Activated naive CD8-positive, alpha-beta T cell treated with anti-CD3 and anti-CD28 coated beads, Interleukin-2, amount 10 ng/mL, durations not matched to agents 7 days and 5 days (primary cell): ENCODE data around the gene MAP4. TPM values are rescaled to one million over a fixed set of nuclear protein-coding genes. Genes with fewer than 3 reads are reported as not detected.

Experiments used
- ATAC-seq: fragments of 150-1000 bp; cut with Tn5 transposase; one replicate; pipeline ENCODE4 v1.10.0; 2021; ENCODE audit warnings: low read depth, moderate library complexity
- POLR2A ChIA-PET: fragments of 350-600 bp; sonication (Branson Sonifier 250); formaldehyde crosslinking; loops from one replicate; lab custom pipeline; 2021; ENCODE audit warnings: antibody characterized with exemption; lab: Charles Lee
- DNase-seq: peaks from one replicate; pipeline ENCODE4 v3.0.0; 2021
- H3K27ac Mint-ChIP-seq: one replicate; pipeline ENCODE4 v1.8.0; 2022; ENCODE audit warnings: mild to moderate bottlenecking, mixed read lengths
- H3K27me3 Mint-ChIP-seq: one replicate; pipeline ENCODE4 v1.8.0; 2022; ENCODE audit warnings: mild to moderate bottlenecking, moderate library complexity, mixed read lengths
- H3K36me3 Mint-ChIP-seq: one replicate; pipeline ENCODE4 v1.8.0; 2021; ENCODE audit warnings: mild to moderate bottlenecking, mixed read lengths
- H3K4me1 Mint-ChIP-seq: one replicate; pipeline ENCODE4 v1.8.0; 2021; ENCODE audit warnings: mixed read lengths
- H3K4me3 Mint-ChIP-seq: one replicate; pipeline ENCODE4 v1.8.0; 2022; ENCODE audit warnings: mild to moderate bottlenecking, moderate library complexity, mixed read lengths
- H3K9me3 Mint-ChIP-seq: one replicate; pipeline ENCODE4 v1.8.0; 2021; ENCODE audit warnings: mixed read lengths
- total RNA-seq, 2 experiments: library from RNA; stranded (reverse); gene quantifications; one replicate each; pipeline ENCODE4 v1.2.3, GENCODE V29; 2021

The MAP4 gene
- total RNA-seq, 2 experiments from 2014 or later: 118 to 119 TPM

DNA sequence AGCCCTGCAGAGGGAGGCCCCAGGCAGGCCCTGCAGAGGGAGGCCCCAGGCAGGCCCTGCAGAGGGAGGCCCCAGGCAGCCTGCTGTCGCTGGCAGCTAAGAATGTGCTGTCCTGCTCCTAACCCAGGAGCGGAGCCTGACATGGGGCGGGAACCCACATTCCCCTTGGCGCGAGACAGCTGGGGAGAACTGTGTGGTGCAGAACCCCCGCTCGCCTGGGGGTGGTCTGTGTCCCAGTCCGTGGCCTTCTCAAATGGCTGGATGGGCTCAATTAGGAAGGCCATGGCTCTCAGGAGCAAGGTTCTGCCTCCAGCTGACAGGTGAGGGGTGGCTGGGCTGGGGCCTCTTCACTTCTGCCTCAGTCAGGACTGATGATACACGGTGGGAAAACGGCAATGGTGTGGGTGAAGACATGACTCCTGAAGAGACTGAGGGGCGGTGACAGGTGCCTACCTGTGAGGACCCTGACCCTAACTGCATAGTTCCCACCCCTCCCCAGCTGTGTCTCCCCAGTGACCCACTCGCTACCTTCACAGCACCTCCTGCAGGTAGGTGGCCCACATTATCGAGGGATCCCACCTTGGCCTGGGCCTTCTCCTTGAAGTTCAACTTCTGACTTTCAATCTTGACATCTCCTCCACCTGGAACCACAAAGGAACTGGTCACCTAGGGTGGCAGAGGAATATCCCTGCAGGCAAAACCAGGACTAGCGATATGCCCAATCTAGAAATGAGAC, 161.3 kb downstream of the MAP4 start:
- ATAC-seq: no peak

DNA sequence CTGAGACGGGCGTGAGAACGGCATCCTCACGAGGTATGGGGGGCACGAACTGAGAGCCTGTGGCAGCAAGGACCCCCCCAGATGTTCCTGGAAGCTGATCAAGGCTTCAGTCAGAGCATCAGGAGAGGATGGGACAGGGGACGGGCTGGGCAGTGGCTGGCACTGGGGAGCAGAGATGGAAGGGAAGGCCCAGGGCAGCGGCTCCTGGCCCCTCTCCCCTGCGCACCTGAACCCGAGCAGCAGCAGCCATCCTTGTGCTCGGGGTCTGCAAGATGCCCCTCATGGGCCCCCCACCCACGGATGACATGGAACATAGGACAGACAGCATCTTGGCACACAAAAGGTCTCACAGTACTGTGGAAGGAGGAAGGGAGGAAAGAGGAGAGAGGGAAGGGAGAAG, 161.9 kb downstream of the MAP4 start:
- no peak overlapping the region for H3K27ac Mint-ChIP-seq
- no peaks in the 10 kb centered on the region for H3K4me1 Mint-ChIP-seq
- no peaks in the 10 kb centered on the region for H3K27me3 Mint-ChIP-seq
- DNase-seq (no peak), ATAC-seq (no peak)
- POLR2A ChIA-PET: no interaction called here
- H3K9me3 Mint-ChIP-seq: no peaks in the 10 kb centered on the region
- H3K36me3 Mint-ChIP-seq: peaks cover 13% of the 10 kb centered on the region
- H3K4me3 Mint-ChIP-seq: no peak overlapping the region

More for the DNA sequence above, 161.3 kb downstream of the MAP4 start:
- Mint-ChIP-seq H3K36me3 (peaks cover 16% of the 10 kb centered on the region), H3K4me1 (no peaks in the 10 kb centered on the region), H3K27ac (no peak overlapping the region), H3K9me3 (no peaks in the 10 kb centered on the region), H3K4me3 (no peak overlapping the region), H3K27me3 (no peaks in the 10 kb centered on the region)
- no peak for DNase-seq
- POLR2A ChIA-PET: no interaction called here

DNA sequence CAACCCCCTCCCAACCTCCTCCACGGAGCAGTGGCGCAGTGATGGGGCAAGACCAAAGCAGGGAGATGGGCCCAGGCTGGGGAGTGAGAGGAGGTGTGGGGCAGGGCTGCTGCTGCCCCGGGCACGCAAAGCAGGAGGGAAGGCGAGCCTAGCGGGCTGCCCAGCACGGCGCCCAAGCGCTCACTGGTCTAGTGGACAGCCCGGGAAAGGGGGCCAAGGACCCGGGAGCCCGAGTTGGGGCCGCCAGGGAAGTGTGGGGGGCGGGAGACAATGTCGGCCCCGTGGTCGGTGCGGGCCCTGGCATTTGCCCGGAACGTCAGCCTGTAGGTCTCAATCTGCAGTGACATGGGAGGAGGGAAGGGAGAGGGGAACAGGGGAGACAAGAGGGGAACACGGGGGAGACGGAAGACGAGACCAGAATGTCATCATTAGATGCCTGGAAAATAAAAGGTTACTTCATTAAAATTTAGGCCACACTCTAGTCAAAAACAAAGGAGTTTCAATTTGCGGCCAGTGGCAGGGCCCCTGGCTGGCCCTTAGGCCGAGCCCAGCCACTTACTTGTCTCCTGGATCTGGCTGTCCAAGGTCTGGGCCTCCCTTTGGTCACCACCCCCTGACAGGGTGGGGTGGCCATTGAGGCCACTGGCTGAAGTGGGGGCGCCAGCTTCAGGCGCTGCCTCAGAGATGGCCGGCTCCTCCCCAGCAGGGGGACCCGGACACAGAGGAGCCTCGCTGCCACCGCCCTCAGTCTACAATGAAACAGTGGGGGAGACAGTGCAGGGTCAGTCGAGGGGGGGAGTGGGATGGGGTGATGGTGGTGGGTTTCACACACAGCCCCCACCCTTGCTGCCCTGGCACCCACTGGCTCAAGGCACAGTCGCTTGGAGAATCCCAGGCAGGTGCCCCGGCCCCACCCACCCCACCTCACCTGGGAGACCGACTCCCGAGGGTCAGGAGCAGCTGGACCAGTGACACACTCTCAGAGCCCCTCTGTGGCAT, 163.3 kb downstream of the MAP4 start:
- peaks cover 10% of the 10 kb centered on the region for H3K36me3 Mint-ChIP-seq
- H3K27ac Mint-ChIP-seq: no peak overlapping the region

DNA sequence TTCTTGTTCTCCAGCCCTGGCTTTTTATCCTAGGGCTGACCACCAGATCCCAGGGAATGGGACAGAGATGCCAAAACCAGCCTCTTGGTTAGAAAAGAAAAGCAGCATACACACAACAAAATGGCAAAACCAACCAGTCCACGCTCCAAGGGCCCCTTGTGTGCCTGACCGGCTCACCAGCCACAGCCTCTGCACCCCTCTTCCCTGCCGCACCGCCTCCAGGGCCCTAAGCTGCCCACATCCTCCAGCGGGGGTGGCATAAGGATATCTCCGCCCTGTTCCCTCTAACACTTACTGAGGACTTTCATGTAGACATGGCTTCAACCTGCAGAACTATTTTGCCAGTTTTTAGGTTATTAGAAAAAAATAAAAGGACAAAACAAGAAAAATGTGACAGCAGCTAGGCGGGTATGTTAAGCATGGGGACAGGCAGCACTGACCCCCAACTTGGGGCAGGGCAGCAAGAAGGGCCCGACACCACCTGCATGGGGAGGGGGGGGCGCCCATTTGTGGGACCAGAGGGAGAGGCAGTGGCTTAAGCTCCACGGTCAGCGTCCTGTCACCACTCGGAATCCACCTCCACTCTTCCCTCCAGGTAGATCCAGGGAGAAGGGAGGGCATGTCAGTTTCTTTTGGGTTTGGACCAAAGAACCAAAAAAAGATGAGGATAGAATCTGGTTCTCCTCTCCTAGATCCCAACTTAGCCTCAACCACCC, 164.2 kb downstream of the MAP4 start:
- peaks cover 11% of the 10 kb centered on the region for H3K36me3 Mint-ChIP-seq
- no peak overlapping the region for H3K27ac Mint-ChIP-seq
- no peaks in the 10 kb centered on the region for H3K9me3 Mint-ChIP-seq
- DNase-seq (no peak), ATAC-seq (no peak)
- POLR2A ChIA-PET: no interaction called here
- no peaks in the 10 kb centered on the region for H3K27me3 Mint-ChIP-seq
- H3K4me3 Mint-ChIP-seq: no peak overlapping the region
- H3K4me1 Mint-ChIP-seq: no peaks in the 10 kb centered on the region

More for the DNA sequence above, 163.3 kb downstream of the MAP4 start:
- Mint-ChIP-seq H3K4me3 (no peak overlapping the region), H3K4me1 (no peaks in the 10 kb centered on the region), H3K27me3 (no peaks in the 10 kb centered on the region), H3K9me3 (no peaks in the 10 kb centered on the region)
- DNase-seq (no peak), ATAC-seq (no peak)
- POLR2A ChIA-PET: no interaction called here

DNA sequence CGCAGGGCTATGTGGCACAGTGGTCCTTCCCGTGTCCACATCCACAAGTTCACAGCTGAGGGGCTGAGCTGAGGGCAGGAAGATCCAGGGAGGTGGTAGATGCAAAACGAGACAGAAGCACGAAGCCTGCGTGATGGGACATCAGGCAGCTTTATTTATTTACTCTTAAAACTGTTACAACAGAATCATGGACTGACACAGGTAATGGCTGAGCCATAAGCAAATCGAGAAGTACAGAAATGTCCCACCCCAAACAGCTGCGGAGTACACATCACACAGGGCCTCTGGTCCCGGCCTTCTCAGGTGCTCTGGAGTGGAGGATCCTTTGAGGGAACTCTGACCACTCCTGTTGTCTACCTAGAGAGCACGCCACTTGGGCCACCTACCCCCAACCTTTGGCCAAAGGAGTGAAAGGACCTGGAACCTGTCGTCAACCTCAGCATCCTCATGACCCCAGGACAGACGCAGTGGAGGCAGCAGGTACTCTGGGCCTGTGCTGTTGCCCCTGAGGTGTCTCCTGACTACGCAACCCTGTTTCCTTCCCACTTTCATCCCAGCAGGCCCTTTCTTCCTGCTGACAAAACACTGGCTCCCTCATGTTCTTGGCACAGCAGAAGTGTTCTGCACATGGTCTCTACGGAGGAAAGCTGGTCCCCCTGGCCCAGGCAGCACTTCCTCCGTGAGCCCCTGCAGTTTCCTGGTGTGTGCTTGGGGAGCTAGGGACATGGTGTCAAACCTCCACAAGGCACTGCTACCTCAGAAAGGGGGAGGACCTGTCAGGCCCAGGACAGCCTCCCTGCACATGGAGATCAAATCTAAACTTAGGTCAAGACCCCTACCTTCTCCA, 165.4 kb downstream of the MAP4 start:
- no peak for DNase-seq
- Mint-ChIP-seq H3K4me3 (no peak overlapping the region), H3K27me3 (no peaks in the 10 kb centered on the region), H3K36me3 (peaks cover 8% of the 10 kb centered on the region), H3K9me3 (no peaks in the 10 kb centered on the region), H3K27ac (peak overlapping the region; percentile 73), H3K4me1 (no peaks in the 10 kb centered on the region)
- POLR2A ChIA-PET: interaction anchor here (0.5 to 1.0 kb wide), 3 partner anchors 26 to 320 kb away, joined by 3 to 5 read pairs (median 3); no protein-coding TSS in a partner anchor
- no peak for ATAC-seq

DNA sequence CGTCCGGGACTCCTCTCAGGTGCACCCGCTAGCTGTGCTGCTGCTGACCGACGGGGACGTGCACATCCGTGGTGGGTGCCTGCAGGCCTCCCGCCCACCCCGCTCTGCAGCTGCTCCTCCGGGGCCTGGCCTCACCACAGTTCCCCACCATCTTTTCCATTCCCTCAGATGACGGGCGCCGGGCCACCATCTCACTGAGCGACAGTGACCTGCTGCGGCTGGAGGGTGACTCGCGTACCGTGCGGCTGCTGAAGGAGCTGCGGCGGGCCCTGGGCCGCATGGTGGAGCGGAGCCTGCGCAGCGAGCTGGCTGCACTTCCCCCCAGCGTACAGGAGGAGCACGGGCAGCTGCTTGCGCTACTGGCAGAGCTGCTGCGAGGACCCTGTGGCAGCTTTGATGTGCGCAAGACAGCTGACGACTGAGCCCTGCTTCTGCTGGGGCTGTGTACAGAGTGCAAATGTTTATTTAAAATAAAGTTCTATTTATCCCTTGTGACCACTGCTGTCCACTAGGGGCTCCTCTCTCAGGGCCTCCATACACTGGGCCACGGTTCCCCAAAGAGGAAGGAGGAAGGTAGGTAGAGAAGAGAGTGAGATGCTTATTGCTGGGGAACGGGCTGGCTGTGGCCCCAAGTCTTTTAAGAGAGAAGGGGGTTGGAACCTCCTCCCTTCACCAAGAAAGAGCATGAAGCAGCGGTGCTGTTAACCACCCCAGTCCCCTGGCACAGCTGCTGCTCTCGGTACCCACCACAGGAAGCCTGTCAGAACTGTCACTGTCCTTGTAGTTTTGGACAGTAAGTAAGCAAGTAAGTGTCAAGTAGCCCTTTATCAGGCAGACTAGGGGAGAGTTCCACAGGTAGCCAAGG, 166.3 kb downstream of the MAP4 start:
- POLR2A ChIA-PET: no interaction called here
- Mint-ChIP-seq H3K4me1 (no peaks in the 10 kb centered on the region), H3K27ac (peak overlapping the region; percentile 73)

DNA sequence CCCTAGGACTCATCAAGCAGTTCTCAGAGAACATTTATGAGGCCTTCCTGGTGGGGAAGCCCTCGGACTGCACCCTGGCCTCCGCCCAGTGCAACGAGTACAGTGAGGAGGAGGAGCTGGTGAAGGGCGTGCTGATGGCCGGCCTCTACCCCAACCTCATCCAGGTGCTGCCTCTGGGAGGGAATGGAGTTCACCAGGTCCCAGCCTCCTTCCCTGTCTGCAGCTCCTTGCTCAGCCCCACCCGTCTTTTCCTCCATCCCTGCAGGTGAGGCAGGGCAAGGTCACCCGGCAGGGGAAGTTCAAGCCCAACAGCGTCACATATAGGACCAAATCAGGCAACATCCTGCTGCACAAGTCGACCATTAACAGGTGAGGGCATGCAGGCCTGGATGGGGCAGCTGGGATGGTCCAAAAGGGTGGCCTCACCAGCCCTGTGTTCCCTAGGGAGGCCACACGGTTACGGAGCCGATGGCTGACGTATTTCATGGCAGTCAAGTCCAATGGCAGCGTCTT, 167.0 kb downstream of the MAP4 start:
- POLR2A ChIA-PET: no interaction called here
- ATAC-seq (no peak), DNase-seq (no peak)
- no peak overlapping the region for H3K4me3 Mint-ChIP-seq
- no peak overlapping the region for H3K27ac Mint-ChIP-seq
- H3K36me3 Mint-ChIP-seq: peaks cover 13% of the 10 kb centered on the region
- H3K27me3 Mint-ChIP-seq: no peaks in the 10 kb centered on the region
- no peaks in the 10 kb centered on the region for H3K9me3 Mint-ChIP-seq
- no peaks in the 10 kb centered on the region for H3K4me1 Mint-ChIP-seq

More for the DNA sequence above, 166.3 kb downstream of the MAP4 start:
- Mint-ChIP-seq H3K36me3 (peaks cover 8% of the 10 kb centered on the region), H3K27me3 (no peaks in the 10 kb centered on the region), H3K4me3 (no peak overlapping the region), H3K9me3 (no peaks in the 10 kb centered on the region)
- DNase-seq (no peak), ATAC-seq (peak; percentile 12)

DNA sequence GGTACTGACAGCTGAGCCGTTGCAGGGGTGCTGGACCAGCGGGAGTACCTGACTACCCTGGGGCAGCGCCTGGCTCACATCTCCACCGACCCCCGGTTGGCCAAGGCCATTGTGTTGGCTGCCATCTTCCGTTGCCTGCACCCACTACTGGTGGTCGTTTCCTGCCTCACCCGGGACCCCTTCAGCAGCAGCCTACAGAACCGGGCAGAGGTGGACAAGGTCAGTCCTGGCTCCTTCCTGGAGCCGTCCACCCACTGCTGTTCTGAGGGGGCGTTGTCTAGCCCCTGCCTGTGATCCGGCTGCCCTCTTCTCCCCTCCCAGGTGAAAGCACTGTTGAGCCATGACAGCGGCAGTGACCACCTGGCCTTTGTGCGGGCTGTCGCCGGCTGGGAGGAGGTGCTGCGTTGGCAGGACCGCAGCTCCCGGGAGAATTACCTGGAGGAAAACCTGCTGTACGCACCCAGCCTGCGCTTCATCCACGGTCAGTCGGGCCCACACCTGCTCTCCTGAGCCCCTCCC, 167.6 kb downstream of the MAP4 start:
- no peaks in the 10 kb centered on the region for H3K27me3 Mint-ChIP-seq
- H3K27ac Mint-ChIP-seq: no peak overlapping the region
- no peaks in the 10 kb centered on the region for H3K9me3 Mint-ChIP-seq
- no peak for DNase-seq
- POLR2A ChIA-PET: no interaction called here
- H3K4me3 Mint-ChIP-seq: no peak overlapping the region
- peaks cover 17% of the 10 kb centered on the region for H3K36me3 Mint-ChIP-seq
- H3K4me1 Mint-ChIP-seq: no peaks in the 10 kb centered on the region
- ATAC-seq: no peak

DNA sequence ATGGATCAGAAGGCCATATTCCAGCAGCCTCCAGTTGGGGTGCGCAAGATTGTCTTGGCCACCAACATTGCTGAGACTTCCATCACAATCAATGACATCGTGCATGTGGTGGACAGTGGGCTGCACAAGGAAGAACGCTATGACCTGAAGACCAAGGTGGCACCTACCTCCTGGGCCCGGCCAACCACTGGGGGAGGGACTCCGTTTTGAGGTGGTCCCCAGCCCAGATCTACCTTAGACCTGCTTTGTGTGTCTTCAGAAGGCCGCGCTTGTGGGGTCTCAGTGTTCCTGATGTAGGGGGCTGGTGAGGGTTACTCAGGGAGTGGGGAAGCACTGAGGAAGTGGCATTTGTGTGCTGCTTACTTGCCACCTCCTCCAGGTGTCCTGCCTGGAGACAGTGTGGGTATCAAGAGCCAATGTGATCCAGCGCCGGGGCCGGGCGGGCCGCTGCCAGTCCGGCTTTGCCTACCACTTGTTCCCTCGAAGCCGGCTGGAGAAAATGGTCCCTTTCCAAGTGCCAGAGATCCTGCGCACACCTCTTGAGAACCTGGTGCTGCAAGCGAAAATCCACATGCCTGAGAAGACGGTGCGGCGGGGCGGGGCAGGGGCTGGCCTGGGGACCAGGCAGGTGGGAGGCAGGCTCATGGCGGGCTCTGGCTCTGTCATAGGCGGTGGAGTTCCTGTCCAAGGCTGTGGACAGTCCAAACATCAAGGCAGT, 168.3 kb downstream of the MAP4 start:
- no peaks in the 10 kb centered on the region for H3K27me3 Mint-ChIP-seq
- no peak for DNase-seq
- ATAC-seq: no peak
- H3K4me1 Mint-ChIP-seq: no peaks in the 10 kb centered on the region
- H3K36me3 Mint-ChIP-seq: peaks cover 17% of the 10 kb centered on the region
- POLR2A ChIA-PET: no interaction called here
- H3K4me3 Mint-ChIP-seq: no peak overlapping the region
- H3K27ac Mint-ChIP-seq: no peak overlapping the region
- no peaks in the 10 kb centered on the region for H3K9me3 Mint-ChIP-seq

DNA sequence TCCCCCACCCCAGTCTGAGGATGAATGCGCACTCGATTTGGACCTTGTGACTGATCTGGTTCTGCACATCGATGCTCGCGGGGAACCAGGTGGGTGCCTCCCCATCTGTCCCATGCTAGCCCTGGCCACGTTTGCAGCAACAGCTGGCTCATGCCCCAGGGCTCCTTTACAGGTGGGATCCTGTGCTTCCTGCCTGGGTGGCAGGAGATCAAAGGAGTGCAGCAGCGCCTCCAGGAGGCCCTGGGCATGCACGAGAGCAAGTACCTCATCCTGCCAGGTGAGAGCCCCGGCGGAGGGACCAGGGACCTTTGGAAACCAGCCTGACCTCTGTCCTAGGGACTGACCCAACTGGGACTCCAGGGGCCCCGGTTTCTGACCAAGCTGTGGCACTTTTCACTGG, 169.0 kb downstream of the MAP4 start:
- H3K4me1 Mint-ChIP-seq: no peaks in the 10 kb centered on the region
- no peak for DNase-seq
- no peaks in the 10 kb centered on the region for H3K9me3 Mint-ChIP-seq
- no peaks in the 10 kb centered on the region for H3K27me3 Mint-ChIP-seq
- no peak overlapping the region for H3K27ac Mint-ChIP-seq
- POLR2A ChIA-PET: no interaction called here
- ATAC-seq: no peak
- peaks cover 15% of the 10 kb centered on the region for H3K36me3 Mint-ChIP-seq
- H3K4me3 Mint-ChIP-seq: no peak overlapping the region

DNA sequence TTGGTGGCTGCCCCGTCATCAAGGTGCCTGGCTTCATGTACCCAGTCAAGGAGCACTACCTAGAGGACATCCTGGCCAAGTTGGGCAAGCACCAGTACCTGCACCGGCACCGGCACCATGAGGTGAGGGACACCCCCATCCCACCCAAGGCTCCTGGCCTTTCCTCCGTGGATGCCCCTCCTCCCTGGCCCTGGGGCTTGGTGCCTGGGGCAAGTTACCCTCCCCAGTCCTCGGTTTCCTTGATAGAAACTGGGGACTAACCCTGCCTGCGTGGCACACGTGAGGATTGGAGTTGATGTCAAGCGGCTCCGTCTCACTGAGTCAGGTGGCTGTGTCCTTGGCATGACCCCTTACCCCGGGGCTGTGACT, 169.4 kb downstream of the MAP4 start:
- POLR2A ChIA-PET: no interaction called here
- no peak for DNase-seq
- Mint-ChIP-seq H3K27ac (no peak overlapping the region), H3K4me3 (no peak overlapping the region), H3K27me3 (no peaks in the 10 kb centered on the region), H3K4me1 (no peaks in the 10 kb centered on the region), H3K9me3 (no peaks in the 10 kb centered on the region), H3K36me3 (peaks cover 15% of the 10 kb centered on the region)
- no peak for ATAC-seq
